Liver (tissue), 9 donors: ENCODE data around the gene FOLR3. TPM values are rescaled to one million over a fixed set of nuclear protein-coding genes. Genes with fewer than 3 reads are reported as not detected.

Source experiments
- DNase-seq: peaks from one replicate; pipeline ENCODE4 v3.0.0-alpha.2; 2017; ENCODE audit warnings: low spot score
- H3K27ac ChIP-seq, 2 donors: one replicate each; pipeline ENCODE4 v1.7.0; 2013; ENCODE audit warnings: inconsistent platforms in 2 of 2, low read length in 2 of 2, control low read depth in 1 of 2, low read depth in 1 of 2, mild to moderate bottlenecking in 1 of 2
- H3K27me3 ChIP-seq, 4 donors: one replicate each; pipeline versions ENCODE4 v1.6.1 to v1.7.0; 2013; ENCODE audit warnings: low read length in 3 of 4, inconsistent platforms in 1 of 4, mild to moderate bottlenecking in 1 of 4, moderate library complexity in 1 of 4; ENCODE audit not compliant: control insufficient read depth in 4 of 4, insufficient read depth in 4 of 4
- H3K36me3 ChIP-seq, 4 donors: one replicate each; pipeline versions ENCODE4 v1.6.1 to v1.7.0; 2013; ENCODE audit warnings: low read length in 3 of 4, mild to moderate bottlenecking in 3 of 4, low read depth in 1 of 4, moderate library complexity in 1 of 4; ENCODE audit not compliant: control insufficient read depth in 4 of 4, insufficient read depth in 3 of 4
- H3K4me1 ChIP-seq, 4 donors: one replicate each; pipeline versions ENCODE4 v1.6.1 to v1.7.0; 2013; ENCODE audit warnings: low read length in 3 of 4, mild to moderate bottlenecking in 3 of 4, moderate library complexity in 1 of 4; ENCODE audit not compliant: control insufficient read depth in 4 of 4, insufficient read depth in 4 of 4
- H3K4me3 ChIP-seq, 3 donors: one replicate each; pipeline versions ENCODE4 v1.6.1 to v1.7.0; 2013; ENCODE audit warnings: low read length in 3 of 3, control low read depth in 1 of 3, low read depth in 1 of 3, mild to moderate bottlenecking in 1 of 3
- H3K9ac ChIP-seq, 2 donors: one replicate each; pipeline ENCODE4 v1.7.0; 2013; ENCODE audit warnings: low read length in 2 of 2, mild to moderate bottlenecking in 2 of 2, moderate library complexity in 2 of 2, control low read depth in 1 of 2, low read depth in 1 of 2
- H3K9me3 ChIP-seq, 4 donors: one replicate each; pipeline versions ENCODE4 v1.6.1 to v1.7.0; 2013; ENCODE audit warnings: low read length in 3 of 4; ENCODE audit not compliant: control insufficient read depth in 4 of 4
- EGR1 ChIP-seq, 2 donors: IDR thresholded peaks; 2 replicates each; pipeline ENCODE4 v1.6.1; 2016 to 2018; ENCODE audit warnings: antibody characterized with exemption in 2 of 2, low read depth in 2 of 2
- FOXA1 ChIP-seq: IDR thresholded peaks from 2 replicates; pipeline ENCODE4 v1.6.1; 2016; ENCODE audit warnings: antibody characterized with exemption
- FOXA2 ChIP-seq: IDR thresholded peaks from 2 replicates; pipeline ENCODE4 v1.6.1; 2016; ENCODE audit warnings: antibody characterized with exemption
- GABPA ChIP-seq, 2 donors: IDR thresholded peaks in 1 of 2; conservative IDR thresholded peaks in 1 of 2; 2 replicates each; pipeline ENCODE4 v1.6.1; 2016; ENCODE audit warnings: antibody characterized with exemption in 2 of 2, mild to moderate bottlenecking in 1 of 2, moderate library complexity in 1 of 2
- HNF4A ChIP-seq, 2 donors: conservative IDR thresholded peaks; 2 replicates each; pipeline ENCODE4 v1.6.1; 2016; ENCODE audit warnings: antibody characterized with exemption in 2 of 2, mild to moderate bottlenecking in 2 of 2
- HNF4G ChIP-seq: IDR thresholded peaks from 2 replicates; pipeline ENCODE4 v1.6.1; 2016; ENCODE audit warnings: antibody characterized with exemption
- JUND ChIP-seq, 2 donors: IDR thresholded peaks; 2 replicates each; pipeline ENCODE4 v1.6.1; 2016; ENCODE audit warnings: antibody characterized with exemption in 2 of 2
- NR2F2 ChIP-seq: IDR thresholded peaks from 2 replicates; pipeline ENCODE4 v1.6.1; 2016; ENCODE audit warnings: antibody characterized with exemption
- RAD21 ChIP-seq, 2 donors: IDR thresholded peaks; 2 replicates each; pipeline ENCODE4 v1.6.1; 2016; ENCODE audit warnings: antibody characterized with exemption in 2 of 2, mild to moderate bottlenecking in 2 of 2
- RXRA ChIP-seq, 2 donors: IDR thresholded peaks; 2 replicates each; pipeline ENCODE4 v1.6.1; 2017 to 2018; ENCODE audit warnings: antibody characterized with exemption in 2 of 2, mild to moderate bottlenecking in 1 of 2
- SP1 ChIP-seq: IDR thresholded peaks from 2 replicates; pipeline ENCODE4 v1.6.1; 2018; ENCODE audit warnings: antibody characterized with exemption, mild to moderate bottlenecking
- TAF1 ChIP-seq: conservative IDR thresholded peaks from 2 replicates; pipeline ENCODE4 v1.6.1; 2016; ENCODE audit warnings: antibody characterized with exemption, mild to moderate bottlenecking
- YY1 ChIP-seq: IDR thresholded peaks from 2 replicates; pipeline ENCODE4 v1.6.1; 2016; ENCODE audit warnings: antibody characterized with exemption, mild to moderate bottlenecking
- WGBS: extraction: QIAGEN DNeasy Blood & Tissue Kit; methylation state at CpG from one replicate; pipeline ENCODE4 v1.1.7; 2013; 5-methylcytosine and 5-hydroxymethylcytosine counted together
- polyA plus RNA-seq, 2 donors: library from polyadenylated mRNA; stranded (reverse) in 1 of 2; unstranded in 1 of 2; fragments of 200-250 nt in 1 of 2; fragments of >200 nt in 1 of 2; fragmentation: Nextera tagmentation in 1 of 2; extraction: Ambion mirVana in 1 of 2; gene quantifications; one replicate each; pipeline versions ENCODE4 v1.2.1 to v1.2.3, GENCODE V29; 2013 to 2015
- total RNA-seq, 2 donors: library from RNA; depleted of rRNA; stranded (reverse); fragments of >200 nt; gene quantifications; one replicate each; pipeline ENCODE4 v1.2.3, GENCODE V29; 2014
- TF ChIP-seq, protein P1 (sequence below): IDR thresholded peaks from 2 replicates; pipeline ENCODE4 v1.6.1; 2016; ENCODE audit warnings: antibody characterized with exemption
- TF ChIP-seq, protein P2 (sequence below): IDR thresholded peaks from 2 replicates; pipeline ENCODE4 v1.6.1; 2016; ENCODE audit warnings: antibody characterized with exemption, mild to moderate bottlenecking
- TF ChIP-seq, protein P3 (sequence below): fragments of 150-350 bp; IDR thresholded peaks from 2 replicates; pipeline ENCODE4 v1.5.1; 2017; ENCODE audit warnings: improper control_type of control experiment, low read depth, low read length; ENCODE audit not compliant: missing input control
- TF ChIP-seq, protein P4 (sequence below): IDR thresholded peaks from 2 replicates; pipeline ENCODE4 v1.6.1; 2016; ENCODE audit warnings: antibody characterized with exemption
- donor health status: healthy.
- donor health status: healthy.
- donor health status: healthy.
- donor health status: healthy.
- donor health status: healthy.

The FOLR3 gene
- total and polyA plus RNA-seq, 4 donors = 0.31 to 2.1 (median 0.86) TPM; not detected in 1

DNA sequence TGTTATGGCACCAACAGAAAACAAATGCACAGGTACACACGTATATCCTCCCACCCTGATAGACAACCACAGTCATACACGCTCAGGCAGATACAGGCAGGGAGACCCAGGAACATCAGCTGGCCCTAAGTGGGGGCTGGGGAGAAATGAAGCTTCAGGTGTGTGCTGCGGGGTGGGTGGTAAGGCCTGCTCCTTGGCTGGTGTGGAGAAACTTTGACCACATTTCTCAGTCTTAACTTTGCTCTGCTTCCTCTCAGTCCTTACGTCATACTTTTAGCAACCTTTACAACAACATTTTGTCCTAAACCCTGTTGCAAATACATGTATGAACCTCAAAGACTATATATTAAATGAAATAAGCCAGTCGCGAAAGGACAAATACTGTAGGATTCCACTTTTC, 16.3 kb upstream of the FOLR3 start (continued):
- TF ChIP-seq FOXA1 (no peak), JUND (IDR thresholded peaks at IDR 0.05) (no peak)
- TF ChIP-seq, protein P1, sequence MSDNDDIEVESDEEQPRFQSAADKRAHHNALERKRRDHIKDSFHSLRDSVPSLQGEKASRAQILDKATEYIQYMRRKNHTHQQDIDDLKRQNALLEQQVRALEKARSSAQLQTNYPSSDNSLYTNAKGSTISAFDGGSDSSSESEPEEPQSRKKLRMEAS = no peak

DNA sequence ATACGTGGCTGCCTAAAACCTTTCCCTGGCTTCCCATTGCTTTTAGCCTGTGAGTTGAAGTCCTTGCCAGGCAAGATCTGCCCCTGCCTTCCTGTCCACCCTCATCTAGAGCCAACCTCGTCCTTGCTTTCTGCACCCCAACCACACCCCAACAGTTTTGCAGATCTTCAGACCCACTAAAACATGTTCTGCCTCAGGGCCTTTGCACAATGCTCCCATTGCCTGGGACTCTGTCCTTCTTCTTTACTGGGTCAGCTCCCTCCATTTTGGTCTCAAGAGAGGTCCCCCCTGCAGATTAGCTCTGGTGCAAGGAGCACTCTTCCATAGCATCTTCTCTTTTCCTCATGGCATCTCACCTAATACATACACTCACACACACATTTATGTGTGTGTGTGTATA, 14.6 kb upstream of the FOLR3 start:
- WGBS = 75% methylated on average over 2 of the region's 2 CpGs
- no peaks in the 10 kb centered on the region for H3K4me1 ChIP-seq
- no peak for DNase-seq
- H3K36me3 ChIP-seq = no peaks in the 10 kb centered on the region
- no peaks in the 10 kb centered on the region for H3K27me3 ChIP-seq
- TF ChIP-seq, protein P2, sequence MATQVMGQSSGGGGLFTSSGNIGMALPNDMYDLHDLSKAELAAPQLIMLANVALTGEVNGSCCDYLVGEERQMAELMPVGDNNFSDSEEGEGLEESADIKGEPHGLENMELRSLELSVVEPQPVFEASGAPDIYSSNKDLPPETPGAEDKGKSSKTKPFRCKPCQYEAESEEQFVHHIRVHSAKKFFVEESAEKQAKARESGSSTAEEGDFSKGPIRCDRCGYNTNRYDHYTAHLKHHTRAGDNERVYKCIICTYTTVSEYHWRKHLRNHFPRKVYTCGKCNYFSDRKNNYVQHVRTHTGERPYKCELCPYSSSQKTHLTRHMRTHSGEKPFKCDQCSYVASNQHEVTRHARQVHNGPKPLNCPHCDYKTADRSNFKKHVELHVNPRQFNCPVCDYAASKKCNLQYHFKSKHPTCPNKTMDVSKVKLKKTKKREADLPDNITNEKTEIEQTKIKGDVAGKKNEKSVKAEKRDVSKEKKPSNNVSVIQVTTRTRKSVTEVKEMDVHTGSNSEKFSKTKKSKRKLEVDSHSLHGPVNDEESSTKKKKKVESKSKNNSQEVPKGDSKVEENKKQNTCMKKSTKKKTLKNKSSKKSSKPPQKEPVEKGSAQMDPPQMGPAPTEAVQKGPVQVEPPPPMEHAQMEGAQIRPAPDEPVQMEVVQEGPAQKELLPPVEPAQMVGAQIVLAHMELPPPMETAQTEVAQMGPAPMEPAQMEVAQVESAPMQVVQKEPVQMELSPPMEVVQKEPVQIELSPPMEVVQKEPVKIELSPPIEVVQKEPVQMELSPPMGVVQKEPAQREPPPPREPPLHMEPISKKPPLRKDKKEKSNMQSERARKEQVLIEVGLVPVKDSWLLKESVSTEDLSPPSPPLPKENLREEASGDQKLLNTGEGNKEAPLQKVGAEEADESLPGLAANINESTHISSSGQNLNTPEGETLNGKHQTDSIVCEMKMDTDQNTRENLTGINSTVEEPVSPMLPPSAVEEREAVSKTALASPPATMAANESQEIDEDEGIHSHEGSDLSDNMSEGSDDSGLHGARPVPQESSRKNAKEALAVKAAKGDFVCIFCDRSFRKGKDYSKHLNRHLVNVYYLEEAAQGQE = no peak
- no peak overlapping the region for H3K27ac ChIP-seq
- H3K9ac ChIP-seq = no peak overlapping the region
- no peaks in the 10 kb centered on the region for H3K9me3 ChIP-seq
- no peak overlapping the region for H3K4me3 ChIP-seq

DNA sequence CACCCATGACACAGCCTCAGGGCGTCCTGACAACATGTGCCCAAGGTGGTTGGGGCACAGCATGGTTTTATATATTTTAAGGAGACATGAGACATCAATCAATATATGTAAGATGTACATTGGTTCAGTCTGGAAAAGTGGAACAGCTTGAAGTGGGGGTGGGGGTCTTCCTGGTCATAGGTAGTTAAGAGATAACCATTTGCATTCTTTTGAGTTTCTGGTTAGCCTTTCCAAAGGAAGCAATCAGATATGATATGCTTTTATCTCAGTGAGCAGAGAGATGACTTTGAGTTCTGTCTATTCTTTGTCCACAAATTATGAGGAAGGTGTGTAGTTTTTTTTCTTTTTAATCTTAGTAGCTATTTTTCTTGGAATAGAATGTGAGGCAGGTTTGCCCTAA, 12.9 kb upstream of the FOLR3 start:
- H3K9ac ChIP-seq = no peak overlapping the region
- no peak for DNase-seq
- TF ChIP-seq NR2F2 (no peak), TAF1 (no peak), SP1 (no peak), JUND (IDR thresholded peaks at IDR 0.05) (no peak), EGR1 (IDR thresholded peaks at IDR 0.05; ENCODE audit: low read depth in 2 of 2) (no peak), GABPA (IDR thresholded peaks at IDR 0.05 in 1 of 2, conservative IDR thresholded peaks at IDR 0.05 in 1 of 2) (no peak), HNF4G (no peak), HNF4A (conservative IDR thresholded peaks at IDR 0.05) (no peak), RXRA (IDR thresholded peaks at IDR 0.05) (no peak), FOXA2 (no peak), YY1 (no peak), FOXA1 (no peak), RAD21 (IDR thresholded peaks at IDR 0.05) (no peak)
- TF ChIP-seq, protein P3, sequence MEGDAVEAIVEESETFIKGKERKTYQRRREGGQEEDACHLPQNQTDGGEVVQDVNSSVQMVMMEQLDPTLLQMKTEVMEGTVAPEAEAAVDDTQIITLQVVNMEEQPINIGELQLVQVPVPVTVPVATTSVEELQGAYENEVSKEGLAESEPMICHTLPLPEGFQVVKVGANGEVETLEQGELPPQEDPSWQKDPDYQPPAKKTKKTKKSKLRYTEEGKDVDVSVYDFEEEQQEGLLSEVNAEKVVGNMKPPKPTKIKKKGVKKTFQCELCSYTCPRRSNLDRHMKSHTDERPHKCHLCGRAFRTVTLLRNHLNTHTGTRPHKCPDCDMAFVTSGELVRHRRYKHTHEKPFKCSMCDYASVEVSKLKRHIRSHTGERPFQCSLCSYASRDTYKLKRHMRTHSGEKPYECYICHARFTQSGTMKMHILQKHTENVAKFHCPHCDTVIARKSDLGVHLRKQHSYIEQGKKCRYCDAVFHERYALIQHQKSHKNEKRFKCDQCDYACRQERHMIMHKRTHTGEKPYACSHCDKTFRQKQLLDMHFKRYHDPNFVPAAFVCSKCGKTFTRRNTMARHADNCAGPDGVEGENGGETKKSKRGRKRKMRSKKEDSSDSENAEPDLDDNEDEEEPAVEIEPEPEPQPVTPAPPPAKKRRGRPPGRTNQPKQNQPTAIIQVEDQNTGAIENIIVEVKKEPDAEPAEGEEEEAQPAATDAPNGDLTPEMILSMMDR = no peak
- TF ChIP-seq, protein P2 = no peak
- TF ChIP-seq, protein P4, sequence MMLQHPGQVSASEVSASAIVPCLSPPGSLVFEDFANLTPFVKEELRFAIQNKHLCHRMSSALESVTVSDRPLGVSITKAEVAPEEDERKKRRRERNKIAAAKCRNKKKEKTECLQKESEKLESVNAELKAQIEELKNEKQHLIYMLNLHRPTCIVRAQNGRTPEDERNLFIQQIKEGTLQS = no peak
- TF ChIP-seq, protein P1 = no peak
- no peaks in the 10 kb centered on the region for H3K4me1 ChIP-seq
- H3K9me3 ChIP-seq = no peaks in the 10 kb centered on the region
- H3K27me3 ChIP-seq = no peaks in the 10 kb centered on the region
- no peaks in the 10 kb centered on the region for H3K36me3 ChIP-seq
- H3K4me3 ChIP-seq = no peak overlapping the region
- WGBS = 94% methylated on average over 1 of the region's 1 CpG
- no peak overlapping the region for H3K27ac ChIP-seq
